Tibial nerve (tissue), 4 donors: ENCODE results near the gene PITRM1. TPM values are rescaled to one million over a fixed set of nuclear protein-coding genes. Genes with fewer than 3 reads are reported as not detected.

ENCODE experiments used
- DNase-seq, 2 donors: peaks; one replicate each; pipeline ENCODE4 v3.0.0-alpha.2; 2019; ENCODE audit warnings: low spot score in 2 of 2
- H3K27ac ChIP-seq, 4 donors: fragments of 200-600 bp; sonication (generic) in 3 of 4; one replicate each; pipeline ENCODE4 v1.5.1; 2017 to 2019; ENCODE audit warnings: mild to moderate bottlenecking in 1 of 4
- H3K27me3 ChIP-seq, 2 donors: fragments of 200-600 bp; sonication (generic) in 1 of 2; one replicate each; pipeline versions ENCODE4 v1.5.1 to v1.6.0; 2017 to 2019
- H3K36me3 ChIP-seq, 3 donors: fragments of 200-600 bp; sonication (generic); one replicate each; pipeline ENCODE4 v1.5.1; 2018 to 2019
- H3K4me1 ChIP-seq, 4 donors: fragments of 200-600 bp; sonication (generic) in 3 of 4; one replicate each; pipeline ENCODE4 v1.5.1; 2017 to 2019
- H3K4me3 ChIP-seq, 4 donors: fragments of 200-600 bp; sonication (generic) in 3 of 4; one replicate each; pipeline ENCODE4 v1.5.1; 2017 to 2019; ENCODE audit warnings: mild to moderate bottlenecking in 1 of 4, moderate library complexity in 1 of 4
- H3K9me3 ChIP-seq, 4 donors: fragments of 200-600 bp; sonication (generic) in 3 of 4; one replicate each; pipeline ENCODE4 v1.5.1; 2017 to 2019
- CTCF ChIP-seq, 5 experiments: fragments of 200-600 bp in 3 of 5; fragments of 450-650 bp in 2 of 5; sonication (generic) in 3 of 5; IDR thresholded peaks; one replicate each; pipeline ENCODE4 v1.5.1; 2016 to 2019; ENCODE audit warnings: antibody characterized with exemption in 5 of 5, mild to moderate bottlenecking in 3 of 5, moderate library complexity in 2 of 5
- EP300 ChIP-seq, 2 donors: sonication (generic); formaldehyde crosslinking; IDR thresholded peaks; one replicate each; pipeline ENCODE4 v1.6.1; 2017; ENCODE audit warnings: antibody characterized with exemption in 2 of 2, mild to moderate bottlenecking in 1 of 2
- POLR2A ChIP-seq, 2 donors: fragments of 450-650 bp; IDR thresholded peaks; one replicate each; pipeline ENCODE4 v1.6.1; 2017; ENCODE audit warnings: antibody characterized with exemption in 2 of 2, mild to moderate bottlenecking in 2 of 2, moderate library complexity in 2 of 2
- WGBS, 2 donors: methylation state at CpG; one replicate each; pipeline ENCODE4 v1.1.5; 2018; 5-methylcytosine and 5-hydroxymethylcytosine counted together
- total RNA-seq, 4 donors: library from RNA; depleted of rRNA; stranded (reverse); fragments of >200 nt; gene quantifications; one replicate each; pipeline ENCODE4 v1.1.0, GENCODE V29; 2016

PITRM1 gene
- total RNA-seq, 4 donors from 2014 or later: 55.5 to 83.7 (median 59.7) TPM

GRCh38 chr10:3185386-3185785, 12.8 kb upstream of the PITRM1 start:
- WGBS, 2 donors: 88 to 94% methylated on average over 6 of the region's 6 CpGs
- Histone ChIP-seq H3K4me1 (no peaks in the 10 kb centered on the region), H3K27ac (no peak overlapping the region), H3K36me3 (no peaks in the 10 kb centered on the region), H3K9me3 (peaks cover 0 to 4% (median 0%) of the 10 kb centered on the region in 4 donors), H3K4me3 (no peak overlapping the region), H3K27me3 (peaks cover 0 to 8% of the 10 kb centered on the region in 2 donors)
- DNase-seq: no peak
- no peak for TF ChIP-seq POLR2A (IDR thresholded peaks at IDR 0.05)
- TF ChIP-seq CTCF (IDR thresholded peaks at IDR 0.05): no peak
- no peak for TF ChIP-seq EP300 (IDR thresholded peaks at IDR 0.05)

GRCh38 chr10:3180355-3181025, 7.9 kb upstream of the PITRM1 start:
- 89 to 95% methylated on average over 6 of the region's 6 CpGs for WGBS, 2 donors
- Histone ChIP-seq H3K36me3 (no peaks in the 10 kb centered on the region), H3K4me1 (no peaks in the 10 kb centered on the region), H3K27ac (no peak overlapping the region), H3K4me3 (no peak overlapping the region), H3K9me3 (peaks cover 0 to 4% (median 0%) of the 10 kb centered on the region in 4 donors), H3K27me3 (peaks cover 0 to 8% of the 10 kb centered on the region in 2 donors)
- no peak for TF ChIP-seq EP300 (IDR thresholded peaks at IDR 0.05)
- no peak for TF ChIP-seq CTCF (IDR thresholded peaks at IDR 0.05)
- TF ChIP-seq POLR2A (IDR thresholded peaks at IDR 0.05): no peak
- no peak for DNase-seq

GRCh38 chr10:3179174-3179573, 6.6 kb upstream of the PITRM1 start:
- no peak for DNase-seq
- WGBS, 2 donors: 85 to 86% methylated on average over 5 of the region's 5 CpGs
- Histone ChIP-seq H3K4me1 (no peaks in the 10 kb centered on the region), H3K9me3 (no peaks in the 10 kb centered on the region), H3K27me3 (peaks cover 0 to 8% of the 10 kb centered on the region in 2 donors), H3K27ac (no peak overlapping the region), H3K36me3 (no peaks in the 10 kb centered on the region), H3K4me3 (no peak overlapping the region)
- no peak for TF ChIP-seq CTCF (IDR thresholded peaks at IDR 0.05)
- no peak for TF ChIP-seq EP300 (IDR thresholded peaks at IDR 0.05)
- no peak for TF ChIP-seq POLR2A (IDR thresholded peaks at IDR 0.05)

- peaks cover 0 to 8% of the 10 kb centered on the region in 2 donors for H3K27me3 ChIP-seq
- no peak for TF ChIP-seq CTCF (IDR thresholded peaks at IDR 0.05)
- TF ChIP-seq EP300 (IDR thresholded peaks at IDR 0.05): no peak
- no peak for TF ChIP-seq POLR2A (IDR thresholded peaks at IDR 0.05)
- H3K4me1 ChIP-seq: peaks cover 0 to 5% (median 0%) of the 10 kb centered on the region in 4 donors
- no peaks in the 10 kb centered on the region for H3K9me3 ChIP-seq
- WGBS, 2 donors: 85 to 91% methylated on average over 5 of the region's 5 CpGs
- DNase-seq: no peak
- H3K4me3 ChIP-seq: no peak overlapping the region
- H3K36me3 ChIP-seq: no peaks in the 10 kb centered on the region
- H3K27ac ChIP-seq: no peak overlapping the region
Observed at GRCh38 chr10:3178042-3178441, 5.5 kb upstream of the PITRM1 start.

- H3K27ac ChIP-seq: peak overlapping the region; percentile 48 to 95 (median 88)
- TF ChIP-seq POLR2A (IDR thresholded peaks at IDR 0.05) (no peak), CTCF (IDR thresholded peaks at IDR 0.05) (no peak), EP300 (IDR thresholded peaks at IDR 0.05) (no peak)
- 47 to 49% methylated on average over 26 of the region's 26 CpGs for WGBS, 2 donors
- peaks cover 0 to 19% (median 0%) of the 10 kb centered on the region in 3 donors for H3K36me3 ChIP-seq
- peaks cover 0 to 31% (median 3%) of the 10 kb centered on the region in 4 donors for H3K4me1 ChIP-seq
- H3K27me3 ChIP-seq: no peaks in the 10 kb centered on the region
- no peaks in the 10 kb centered on the region for H3K9me3 ChIP-seq
- H3K4me3 ChIP-seq: peak overlapping the region; percentile 27 to 99 (median 73)
- no peak for DNase-seq
Observed at GRCh38 chr10:3173171-3173878, 743 bp upstream of the PITRM1 start.
